Activated naive CD8-positive, alpha-beta T cell treated with anti-CD3 and anti-CD28 coated beads, Interleukin-2, amount 10 ng/mL, durations not matched to agents 7 days and 5 days (primary cell): ENCODE results near the gene RCE1. TPM values are rescaled to one million over a fixed set of nuclear protein-coding genes. Genes with fewer than 3 reads are reported as not detected.

ENCODE experiments used
- ATAC-seq: fragments of 150-1000 bp; cut with Tn5 transposase; one replicate; pipeline ENCODE4 v1.10.0; 2021; ENCODE audit warnings: low read depth, moderate library complexity
- POLR2A ChIA-PET: fragments of 350-600 bp; sonication (Branson Sonifier 250); formaldehyde crosslinking; loops from one replicate; lab custom pipeline; 2021; ENCODE audit warnings: antibody characterized with exemption; lab: Charles Lee
- DNase-seq: peaks from one replicate; pipeline ENCODE4 v3.0.0; 2021
- H3K27ac Mint-ChIP-seq: one replicate; pipeline ENCODE4 v1.8.0; 2022; ENCODE audit warnings: mild to moderate bottlenecking, mixed read lengths
- H3K27me3 Mint-ChIP-seq: one replicate; pipeline ENCODE4 v1.8.0; 2022; ENCODE audit warnings: mild to moderate bottlenecking, moderate library complexity, mixed read lengths
- H3K36me3 Mint-ChIP-seq: one replicate; pipeline ENCODE4 v1.8.0; 2021; ENCODE audit warnings: mild to moderate bottlenecking, mixed read lengths
- H3K4me1 Mint-ChIP-seq: one replicate; pipeline ENCODE4 v1.8.0; 2021; ENCODE audit warnings: mixed read lengths
- H3K4me3 Mint-ChIP-seq: one replicate; pipeline ENCODE4 v1.8.0; 2022; ENCODE audit warnings: mild to moderate bottlenecking, moderate library complexity, mixed read lengths
- H3K9me3 Mint-ChIP-seq: one replicate; pipeline ENCODE4 v1.8.0; 2021; ENCODE audit warnings: mixed read lengths
- total RNA-seq, 2 experiments: library from RNA; stranded (reverse); gene quantifications; one replicate each; pipeline ENCODE4 v1.2.3, GENCODE V29; 2021

RCE1 gene
- total RNA-seq, 2 experiments from 2014 or later: 23.0 to 27.2 TPM

DNA sequence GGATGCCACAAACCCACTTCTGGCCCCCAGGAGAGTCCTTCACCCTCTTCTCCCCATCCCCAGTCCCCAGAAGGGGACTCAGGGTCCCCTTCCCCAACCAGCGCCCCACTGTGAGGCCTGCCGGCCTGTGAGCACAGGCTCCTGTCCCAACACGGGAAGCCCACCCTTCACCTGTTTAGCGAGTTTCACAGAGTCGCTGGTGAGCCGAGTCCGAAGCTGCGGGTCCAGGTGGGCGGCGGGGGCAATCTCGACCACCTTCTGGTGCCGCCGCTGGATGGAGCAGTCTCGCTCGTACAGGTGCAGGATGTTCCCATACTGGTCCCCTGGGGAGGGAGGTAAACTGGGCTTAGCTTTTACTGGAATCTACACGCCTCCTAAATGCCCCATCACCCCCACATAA lies 26.9 kb downstream of the RCE1 start:
- Mint-ChIP-seq H3K4me3 (no peak overlapping the region), H3K27me3 (no peaks in the 10 kb centered on the region), H3K27ac (no peak overlapping the region), H3K9me3 (no peaks in the 10 kb centered on the region), H3K4me1 (peaks cover 6% of the 10 kb centered on the region), H3K36me3 (no peaks in the 10 kb centered on the region)
- POLR2A ChIA-PET: interaction anchor here (0.8 kb wide), 1 partner anchor 28 kb away, joined by 3 read pairs; no protein-coding TSS in a partner anchor
- no peak for DNase-seq
- ATAC-seq: no peak

DNA sequence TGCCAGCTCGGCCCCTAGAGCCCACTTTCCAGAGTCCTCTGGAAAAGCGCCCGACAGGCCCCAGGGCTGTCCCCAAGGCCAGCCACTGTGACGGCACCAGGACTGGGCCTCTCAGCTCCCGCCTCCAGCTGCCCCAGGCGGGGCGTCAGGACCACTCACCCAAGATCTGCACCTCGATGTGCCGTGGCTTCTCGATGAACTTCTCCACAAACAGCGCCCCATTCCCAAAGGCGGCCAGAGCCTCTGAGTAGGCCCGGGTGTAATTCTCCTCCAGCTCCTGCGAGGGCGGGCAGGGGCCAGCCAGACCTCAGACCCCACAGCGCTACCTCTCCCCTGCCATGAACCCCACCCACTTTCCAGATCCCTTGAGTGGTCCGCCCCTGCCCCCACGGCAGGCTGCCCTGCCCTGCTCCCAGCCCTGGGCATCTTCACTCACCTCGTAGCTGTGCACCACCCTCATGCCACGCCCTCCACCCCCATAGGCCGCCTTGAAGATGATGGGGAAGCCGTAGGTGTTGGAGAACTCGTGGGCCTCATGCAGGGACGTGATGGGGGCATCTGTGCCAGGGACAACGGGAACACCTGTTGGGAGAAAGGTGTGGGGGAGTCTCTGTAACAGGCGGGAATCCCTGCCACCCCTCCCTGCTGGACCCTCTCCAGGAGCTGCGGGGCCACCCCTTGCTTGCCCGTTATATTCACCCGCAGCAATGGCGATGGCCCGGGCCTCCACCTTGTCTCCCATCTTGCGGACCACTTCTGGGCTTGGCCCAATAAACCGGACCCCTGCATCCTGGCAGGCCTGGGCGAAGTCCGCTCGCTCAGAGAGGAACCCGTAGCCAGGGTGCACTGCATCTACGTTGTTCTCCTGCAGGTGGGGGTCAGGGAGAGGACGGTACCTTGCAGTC lies 27.6 kb downstream of the RCE1 start:
- H3K4me3 Mint-ChIP-seq: no peak overlapping the region
- DNase-seq: no peak
- no peaks in the 10 kb centered on the region for H3K27me3 Mint-ChIP-seq
- H3K27ac Mint-ChIP-seq: no peak overlapping the region
- H3K9me3 Mint-ChIP-seq: no peaks in the 10 kb centered on the region
- no peaks in the 10 kb centered on the region for H3K36me3 Mint-ChIP-seq
- H3K4me1 Mint-ChIP-seq: peaks cover 6% of the 10 kb centered on the region
- POLR2A ChIA-PET: no interaction called here
- ATAC-seq: no peak

DNA sequence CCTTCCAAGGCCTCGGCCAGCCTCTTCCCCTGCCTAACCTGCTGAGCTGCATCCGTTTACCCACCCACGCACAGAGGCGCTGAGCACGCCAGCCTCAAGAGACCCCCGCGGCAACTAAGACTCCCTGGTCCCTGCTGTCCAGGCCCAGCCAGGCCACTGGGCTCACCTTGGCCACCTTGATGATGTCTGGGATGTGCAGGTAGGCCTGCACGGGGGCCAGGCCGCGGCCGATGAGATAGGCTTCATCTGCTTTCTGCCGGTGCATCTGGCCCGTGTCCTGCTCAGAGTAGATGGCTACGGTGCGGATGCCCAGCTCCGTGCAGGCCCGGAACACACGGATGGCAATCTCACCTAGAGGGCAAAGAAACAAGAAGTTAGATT lies 28.3 kb downstream of the RCE1 start:
- peaks cover 6% of the 10 kb centered on the region for H3K4me1 Mint-ChIP-seq
- POLR2A ChIA-PET: no interaction called here
- H3K36me3 Mint-ChIP-seq: no peaks in the 10 kb centered on the region
- no peaks in the 10 kb centered on the region for H3K27me3 Mint-ChIP-seq
- ATAC-seq (no peak), DNase-seq (no peak)
- no peak overlapping the region for H3K4me3 Mint-ChIP-seq
- H3K9me3 Mint-ChIP-seq: no peaks in the 10 kb centered on the region
- no peak overlapping the region for H3K27ac Mint-ChIP-seq

DNA sequence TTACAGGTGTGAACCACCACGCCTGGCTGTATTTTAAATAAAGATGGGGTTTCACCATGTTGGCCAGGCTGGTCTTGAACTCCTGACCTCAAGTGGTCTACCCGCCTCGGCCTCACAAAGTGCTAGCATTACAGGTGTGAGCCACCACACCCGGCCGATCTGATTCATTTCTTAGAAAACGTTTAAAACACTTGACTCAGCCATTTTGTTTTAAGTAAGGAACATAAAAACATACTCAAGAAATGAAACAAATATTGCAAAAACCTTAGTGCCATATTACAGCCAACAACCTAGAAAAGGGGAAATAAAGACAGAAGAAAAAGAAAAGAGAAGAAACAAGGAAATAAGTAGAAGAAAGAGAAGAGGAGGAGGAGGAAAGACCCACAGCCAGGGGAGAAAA lies 31.0 kb downstream of the RCE1 start:
- no peak for DNase-seq
- no peak for ATAC-seq
- Mint-ChIP-seq H3K4me3 (no peak overlapping the region), H3K27ac (no peak overlapping the region), H3K9me3 (no peaks in the 10 kb centered on the region), H3K27me3 (no peaks in the 10 kb centered on the region), H3K36me3 (no peaks in the 10 kb centered on the region), H3K4me1 (peaks cover 1% of the 10 kb centered on the region)
- POLR2A ChIA-PET: no interaction called here

DNA sequence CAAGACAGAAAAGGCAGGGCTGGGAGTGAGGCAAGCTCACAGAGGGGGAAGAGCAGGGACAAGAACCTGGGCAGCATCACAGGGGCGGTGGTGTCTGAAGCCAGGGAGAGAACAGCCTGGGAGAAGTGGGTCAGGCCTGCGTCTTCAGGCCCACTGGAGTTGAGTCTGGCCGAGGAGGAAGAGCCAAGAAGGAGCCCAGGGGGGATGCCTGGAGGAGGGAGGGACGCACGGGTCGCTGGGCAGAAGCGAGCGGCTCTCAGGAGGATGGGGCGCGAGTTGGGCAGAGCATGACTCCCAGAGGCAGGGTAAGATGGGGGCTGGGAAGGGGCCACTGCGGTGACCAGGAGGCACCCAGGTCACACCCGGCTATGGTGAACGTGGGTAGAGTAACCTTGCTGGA lies 32.1 kb downstream of the RCE1 start:
- ATAC-seq: no peak
- no peak for DNase-seq
- H3K9me3 Mint-ChIP-seq: no peaks in the 10 kb centered on the region
- H3K27ac Mint-ChIP-seq: no peak overlapping the region
- H3K36me3 Mint-ChIP-seq: no peaks in the 10 kb centered on the region
- POLR2A ChIA-PET: no interaction called here
- H3K4me3 Mint-ChIP-seq: no peak overlapping the region
- peaks cover 4% of the 10 kb centered on the region for H3K4me1 Mint-ChIP-seq
- H3K27me3 Mint-ChIP-seq: no peaks in the 10 kb centered on the region

DNA sequence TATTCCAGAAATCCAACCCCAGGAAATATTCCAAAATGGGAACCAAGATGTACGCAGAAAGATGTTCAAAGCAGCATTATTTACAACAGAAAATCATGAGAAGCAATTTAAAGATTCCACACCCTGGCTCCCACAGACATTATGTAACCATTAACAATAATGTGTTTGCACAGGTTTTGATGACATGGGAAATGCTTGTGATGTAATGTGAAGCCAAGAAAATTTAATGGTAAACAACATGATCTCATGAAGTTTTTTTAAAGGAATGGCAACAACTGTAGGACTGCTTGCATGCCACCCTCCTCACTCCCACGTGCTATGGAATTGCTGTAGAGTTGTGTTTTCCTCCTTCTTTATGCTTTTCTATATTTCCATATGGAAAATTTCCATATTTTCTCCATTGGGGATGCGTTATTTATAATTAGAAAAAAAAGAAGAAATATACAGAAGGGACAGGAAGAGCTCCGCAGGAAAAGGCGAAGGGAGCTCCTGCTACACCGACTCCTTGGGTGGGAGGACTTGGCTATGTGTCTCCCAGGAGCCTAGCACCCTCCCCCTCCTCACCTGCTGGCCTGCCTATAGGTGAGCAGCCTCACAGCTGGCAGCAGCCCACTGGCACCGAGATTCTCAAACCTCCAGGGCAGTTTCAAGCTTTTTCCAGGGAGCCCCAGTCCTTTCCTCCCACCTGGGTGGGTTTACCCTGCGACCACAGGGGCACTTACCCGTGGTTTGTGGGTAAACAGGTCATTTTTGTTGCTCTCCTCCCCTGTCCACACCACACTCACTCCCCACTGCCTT lies 34.5 kb downstream of the RCE1 start:
- H3K4me3 Mint-ChIP-seq: no peak overlapping the region
- DNase-seq: no peak
- no peak overlapping the region for H3K27ac Mint-ChIP-seq
- H3K36me3 Mint-ChIP-seq: no peaks in the 10 kb centered on the region
- no peaks in the 10 kb centered on the region for H3K9me3 Mint-ChIP-seq
- H3K4me1 Mint-ChIP-seq: peaks cover 11% of the 10 kb centered on the region
- POLR2A ChIA-PET: interaction anchor here (0.8 kb wide), 1 partner anchor 35 kb away, joined by 3 read pairs; the partner anchor contains the start of gene RCE1
- ATAC-seq: no peak
- no peaks in the 10 kb centered on the region for H3K27me3 Mint-ChIP-seq

DNA sequence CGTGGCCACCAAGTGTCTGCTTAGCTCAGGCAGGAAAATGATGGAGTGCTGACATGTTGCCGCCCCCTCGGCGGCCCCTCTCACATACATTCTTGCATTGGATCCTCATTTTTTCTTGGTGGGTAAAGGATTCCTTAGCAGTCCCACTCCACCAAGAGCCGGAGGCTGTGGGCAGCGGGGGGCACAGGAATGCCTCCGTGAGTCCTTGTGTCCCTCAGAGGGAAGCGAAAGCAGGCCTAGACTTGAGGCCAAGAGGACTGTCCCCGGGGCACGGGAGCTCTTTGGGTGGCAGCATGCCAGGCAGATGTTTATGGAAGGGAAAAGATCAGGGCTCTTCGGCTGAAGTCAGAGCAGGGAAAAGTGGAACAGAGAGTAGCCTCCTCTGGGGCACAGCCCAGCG lies 35.2 kb downstream of the RCE1 start:
- Mint-ChIP-seq H3K27ac (no peak overlapping the region), H3K9me3 (no peaks in the 10 kb centered on the region), H3K4me3 (no peak overlapping the region), H3K36me3 (no peaks in the 10 kb centered on the region), H3K27me3 (no peaks in the 10 kb centered on the region), H3K4me1 (peaks cover 13% of the 10 kb centered on the region)
- POLR2A ChIA-PET: interaction anchor here (0.8 kb wide), 1 partner anchor 35 kb away, joined by 3 read pairs; the partner anchor contains the start of gene RCE1
- ATAC-seq (no peak), DNase-seq (no peak)

DNA sequence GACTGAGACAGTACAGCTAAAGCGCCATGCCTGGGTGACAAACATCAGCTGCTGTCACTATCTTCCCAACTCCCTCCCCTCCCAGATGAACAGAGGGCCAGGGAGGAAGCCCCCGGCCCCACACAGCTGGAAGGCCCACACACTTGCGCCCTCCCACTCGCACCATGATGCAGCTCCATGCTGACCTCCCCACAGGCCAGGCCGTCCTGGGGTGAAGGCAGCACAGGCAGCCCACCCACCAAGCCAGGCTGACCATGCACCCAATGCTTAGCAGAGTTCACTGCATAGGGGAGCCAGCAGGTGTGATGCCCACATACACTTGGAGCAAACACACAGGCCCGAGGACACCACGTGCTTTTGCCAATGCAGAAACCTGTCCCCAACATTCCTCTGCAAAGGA lies 35.8 kb downstream of the RCE1 start:
- no peaks in the 10 kb centered on the region for H3K27me3 Mint-ChIP-seq
- POLR2A ChIA-PET: no interaction called here

DNA sequence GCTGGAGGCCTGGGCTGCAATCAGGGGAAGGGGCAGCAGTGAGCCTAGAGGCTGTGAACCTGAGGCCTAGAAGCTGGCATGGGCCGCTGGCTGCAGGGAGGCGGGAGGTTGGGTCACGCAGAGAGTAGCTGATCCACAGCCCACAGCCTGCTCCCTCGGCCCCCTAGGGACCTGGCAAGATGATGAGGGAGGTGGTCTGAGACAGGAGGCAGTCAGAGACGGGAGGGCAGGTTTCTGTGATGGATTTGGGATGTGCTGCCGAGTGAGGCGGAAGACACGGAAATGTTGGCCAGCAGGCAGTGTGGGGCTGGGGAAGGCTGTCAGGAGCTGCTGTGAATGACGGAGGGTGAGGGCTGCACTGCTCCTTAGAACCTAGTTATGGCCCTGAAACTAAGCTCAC lies 36.3 kb downstream of the RCE1 start:
- ATAC-seq: no peak
- POLR2A ChIA-PET: interaction anchor here (1.8 kb wide), 1 partner anchor 37 kb away, joined by 4 read pairs; no protein-coding TSS in a partner anchor
- Mint-ChIP-seq H3K4me1 (peaks cover 13% of the 10 kb centered on the region), H3K27ac (no peak overlapping the region), H3K27me3 (no peaks in the 10 kb centered on the region), H3K9me3 (no peaks in the 10 kb centered on the region), H3K4me3 (no peak overlapping the region), H3K36me3 (no peaks in the 10 kb centered on the region)
- DNase-seq: no peak

More for the DNA sequence above, 35.8 kb downstream of the RCE1 start:
- Mint-ChIP-seq H3K4me3 (no peak overlapping the region), H3K4me1 (peaks cover 13% of the 10 kb centered on the region), H3K27ac (no peak overlapping the region), H3K36me3 (no peaks in the 10 kb centered on the region), H3K9me3 (no peaks in the 10 kb centered on the region)
- ATAC-seq (no peak), DNase-seq (no peak)

DNA sequence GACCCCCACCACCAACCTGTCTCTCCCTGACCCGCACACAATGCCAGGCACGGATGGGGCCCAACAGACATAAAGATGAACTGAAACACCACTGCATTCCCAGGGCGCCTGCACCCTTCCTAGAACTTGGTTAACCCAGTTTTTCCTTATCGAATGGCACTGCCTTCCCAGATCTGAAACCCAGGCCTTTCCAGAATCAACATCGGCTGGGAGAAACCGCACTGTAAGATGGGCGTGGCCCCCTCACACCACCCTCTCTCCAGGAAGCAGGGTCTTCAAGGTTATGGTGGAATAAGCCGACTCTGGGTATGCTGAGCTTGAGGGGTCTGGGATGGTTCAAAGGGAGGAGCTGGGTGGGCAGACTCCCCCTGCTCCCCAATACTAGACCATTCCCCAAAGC lies 36.8 kb downstream of the RCE1 start:
- ATAC-seq (no peak), DNase-seq (no peak)
- POLR2A ChIA-PET: interaction anchor here (1.8 kb wide), 1 partner anchor 38 kb away, joined by 4 read pairs; no protein-coding TSS in a partner anchor
- Mint-ChIP-seq H3K36me3 (no peaks in the 10 kb centered on the region), H3K27ac (no peak overlapping the region), H3K4me3 (no peak overlapping the region), H3K27me3 (no peaks in the 10 kb centered on the region), H3K9me3 (no peaks in the 10 kb centered on the region), H3K4me1 (peaks cover 13% of the 10 kb centered on the region)

DNA sequence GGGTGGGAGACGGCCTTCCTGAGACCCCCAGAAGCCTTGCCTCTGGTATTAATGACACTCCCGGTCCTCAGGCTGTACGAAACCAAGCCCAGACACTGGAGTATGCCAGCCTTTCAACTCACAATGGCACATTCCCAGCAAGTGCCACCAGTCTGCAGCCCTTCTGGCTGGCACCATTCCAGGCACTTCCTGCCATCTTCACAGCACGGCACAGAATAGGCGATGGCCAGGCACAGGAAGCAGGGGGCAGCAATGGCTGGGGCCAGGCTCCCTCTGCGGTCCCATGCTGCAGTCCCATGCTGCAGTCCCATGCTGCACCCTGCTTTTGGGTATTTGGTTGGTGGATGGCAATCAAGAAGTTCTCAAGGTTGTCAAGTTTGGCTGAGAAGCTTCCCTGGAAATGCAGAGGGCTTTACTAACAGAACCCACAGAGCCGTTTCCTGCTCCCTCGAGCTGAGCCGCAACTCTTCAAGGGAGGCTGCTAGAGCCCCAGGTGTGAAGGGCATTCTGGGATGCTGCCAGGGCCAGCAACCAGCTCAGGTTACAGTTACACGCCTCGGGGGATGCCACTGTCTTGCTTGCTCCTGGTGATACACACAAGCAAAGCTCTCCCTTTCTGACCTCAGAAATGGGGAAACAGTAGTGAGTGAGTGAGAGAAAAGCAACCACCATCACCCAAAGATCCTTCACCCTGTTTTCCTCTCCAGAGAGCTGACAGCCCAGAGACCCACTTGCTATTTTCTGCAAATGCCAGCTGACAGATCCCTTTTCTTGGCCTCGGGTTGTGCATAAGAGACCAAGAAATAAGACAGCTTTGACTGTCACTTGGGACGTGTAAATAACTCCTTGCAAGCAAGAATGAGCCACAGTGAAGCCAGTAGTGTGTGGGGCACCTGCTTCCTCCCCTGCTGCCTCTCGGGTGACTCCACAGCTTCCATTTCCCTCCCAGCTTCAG lies 37.5 kb downstream of the RCE1 start:
- DNase-seq: no peak
- POLR2A ChIA-PET: interaction anchor here (1.8 kb wide), 1 partner anchor 38 kb away, joined by 4 read pairs; no protein-coding TSS in a partner anchor
- peak; percentile 53 for ATAC-seq
- Mint-ChIP-seq H3K27me3 (no peaks in the 10 kb centered on the region), H3K4me1 (peaks cover 13% of the 10 kb centered on the region), H3K27ac (no peak overlapping the region), H3K9me3 (no peaks in the 10 kb centered on the region), H3K4me3 (no peak overlapping the region), H3K36me3 (no peaks in the 10 kb centered on the region)

DNA sequence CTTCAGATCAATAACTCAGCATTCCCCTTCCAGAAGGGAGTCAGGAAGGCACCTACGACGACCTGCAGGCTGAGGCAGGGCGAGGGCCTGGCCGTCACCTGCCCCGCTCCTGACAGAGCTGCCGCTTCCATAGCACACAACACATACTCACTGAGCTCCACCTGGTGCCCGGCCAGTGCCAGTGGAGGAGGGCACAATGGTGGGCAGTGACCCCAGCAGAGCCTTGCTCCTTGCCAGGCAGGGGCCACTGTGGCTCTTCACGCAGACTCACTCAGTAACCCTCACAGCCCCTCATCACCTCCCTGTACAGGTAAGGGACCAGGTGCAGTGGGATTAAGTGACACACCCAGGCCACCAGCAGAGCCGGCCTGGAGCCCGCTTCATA lies 38.2 kb downstream of the RCE1 start:
- Mint-ChIP-seq H3K9me3 (no peaks in the 10 kb centered on the region), H3K4me1 (peaks cover 13% of the 10 kb centered on the region), H3K27me3 (no peaks in the 10 kb centered on the region), H3K27ac (no peak overlapping the region), H3K36me3 (no peaks in the 10 kb centered on the region), H3K4me3 (no peak overlapping the region)
- DNase-seq (no peak), ATAC-seq (no peak)
- POLR2A ChIA-PET: interaction anchor here (1.8 kb wide), 1 partner anchor 39 kb away, joined by 4 read pairs; no protein-coding TSS in a partner anchor
